GM18867 (cell line): ENCODE results near the gene RRH.
"Not testable (repeated sequence)": the region's sequence is repeated elsewhere in the genome, so short reads cannot be mapped to it uniquely, and the experiment has no call there.

Experiments used
- ATAC-seq: cut with Tn5 transposase; IDR thresholded peaks from one replicate; pipeline ENCODE4 v1.9.1; 2021; ENCODE audit warnings: mild to moderate bottlenecking, moderate library complexity; ENCODE audit not compliant: unreplicated experiment

The RRH gene

GRCh38 chr4:109827672-109828071, at the start of gene RRH:
RRH (plus strand) TSS chr4:109827972; CDS start chr4:109828028, 56 bp downstream.
- no peak for ATAC-seq

- not testable (repeated sequence) for ATAC-seq
Measured at GRCh38 chr4:109782092-109782491, 45.7 kb upstream of the RRH start.

DNA sequence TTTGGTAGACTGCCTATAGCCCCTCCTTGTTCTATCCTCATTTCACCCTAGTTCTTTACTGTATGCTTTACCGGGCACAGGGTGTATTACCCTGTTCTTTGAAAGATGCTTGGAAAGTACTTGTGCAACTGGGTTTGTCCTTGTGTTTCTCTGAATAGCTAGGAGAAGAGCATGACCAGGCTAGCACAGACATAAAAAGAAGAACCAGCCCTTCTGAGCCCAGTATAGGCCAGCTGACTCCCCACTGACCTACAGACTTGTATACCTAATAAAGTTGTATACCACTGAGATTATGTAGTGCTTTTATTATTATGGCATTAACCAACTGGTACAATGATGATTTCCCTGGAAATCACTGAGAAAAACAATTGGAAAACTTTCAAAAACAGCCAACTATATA, 40.9 kb upstream of the RRH start:
- no peak for ATAC-seq

DNA sequence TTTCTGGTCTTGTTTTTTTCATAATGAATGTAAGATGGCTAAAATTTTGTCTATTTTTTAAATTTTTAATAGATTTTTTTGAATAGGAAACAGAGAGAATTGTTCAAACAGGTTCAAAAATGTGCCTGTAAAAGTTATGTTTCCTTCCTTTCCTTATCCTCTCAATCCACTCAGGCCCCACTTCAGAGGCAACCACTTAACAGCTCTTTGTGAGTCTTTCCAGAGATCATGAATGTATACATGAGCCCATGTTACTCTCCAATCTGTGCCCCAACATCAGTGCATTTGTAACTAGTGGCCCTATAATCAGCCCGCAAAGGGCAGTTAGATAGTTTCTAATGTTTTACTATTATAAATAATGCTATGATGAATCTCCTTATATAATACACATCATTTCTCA, 40.0 kb upstream of the RRH start:
- ATAC-seq, result no peak

DNA sequence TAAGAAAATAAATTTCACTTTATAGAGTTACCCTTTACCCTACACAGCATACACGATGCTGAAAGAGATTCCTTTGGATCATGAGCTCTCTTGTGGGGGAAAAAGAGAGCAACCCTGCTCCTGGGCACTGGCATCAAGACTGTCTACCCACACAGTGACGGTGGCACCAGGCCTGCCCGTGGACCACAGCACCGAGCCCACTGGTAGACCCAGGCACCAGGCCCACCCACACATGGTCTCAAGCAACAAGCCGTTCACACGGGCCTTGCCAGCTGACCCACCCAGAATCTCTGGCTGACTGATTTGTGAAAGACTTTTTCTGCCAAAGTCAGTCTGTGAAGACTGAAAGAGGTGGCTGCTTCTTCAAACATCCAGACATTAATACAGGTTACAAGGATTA, 32.7 kb upstream of the RRH start:
- no peak for ATAC-seq

DNA sequence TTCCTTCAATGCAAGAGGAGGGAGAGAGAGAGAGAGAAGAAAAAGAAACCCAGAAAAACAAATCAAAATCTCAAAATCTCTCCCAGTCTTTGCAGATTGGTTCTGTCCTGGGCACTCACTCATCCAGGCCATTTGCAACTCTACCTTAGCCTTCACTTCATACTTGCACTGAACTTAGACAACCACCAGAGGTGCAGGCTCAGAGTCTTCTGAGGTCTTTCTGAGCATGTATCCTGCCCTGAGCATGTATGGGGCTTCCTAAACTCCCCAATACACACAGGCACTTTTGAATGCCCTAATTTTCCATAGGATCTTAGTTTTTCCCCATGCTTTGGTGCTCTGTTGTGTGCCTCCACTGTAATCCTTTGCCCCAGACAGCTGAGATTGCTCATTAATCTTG, 28.9 kb upstream of the RRH start:
- no peak for ATAC-seq

- no peak for ATAC-seq
Measured at GRCh38 chr4:109801099-109801789, 26.5 kb upstream of the RRH start.

DNA sequence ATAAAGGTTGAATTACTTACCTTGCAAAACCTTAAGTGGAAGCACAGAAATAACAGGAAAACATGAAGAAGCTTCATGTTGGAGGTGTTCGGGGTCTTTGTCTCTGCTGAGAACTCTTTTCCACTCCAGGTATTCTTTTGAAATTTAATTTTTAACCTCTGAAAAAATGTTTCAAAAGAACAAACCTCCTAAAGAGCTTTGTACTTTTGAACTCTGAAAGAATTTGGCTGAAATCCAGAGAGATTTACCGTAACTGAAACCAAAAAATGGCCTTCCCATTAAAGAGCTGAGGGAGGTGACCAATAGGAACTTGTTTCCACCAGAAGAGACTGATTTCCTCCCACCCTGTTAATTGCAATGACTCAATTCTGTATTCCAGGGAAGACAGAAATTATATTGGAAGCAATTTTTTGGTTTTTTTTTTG, 25.9 kb upstream of the RRH start, which contains the start of gene CFI:
CFI (minus strand) TSS at position 105 of the 425 bp plus-strand sequence; CDS start at position 77, 28 bp downstream.
- ATAC-seq, result no peak

DNA sequence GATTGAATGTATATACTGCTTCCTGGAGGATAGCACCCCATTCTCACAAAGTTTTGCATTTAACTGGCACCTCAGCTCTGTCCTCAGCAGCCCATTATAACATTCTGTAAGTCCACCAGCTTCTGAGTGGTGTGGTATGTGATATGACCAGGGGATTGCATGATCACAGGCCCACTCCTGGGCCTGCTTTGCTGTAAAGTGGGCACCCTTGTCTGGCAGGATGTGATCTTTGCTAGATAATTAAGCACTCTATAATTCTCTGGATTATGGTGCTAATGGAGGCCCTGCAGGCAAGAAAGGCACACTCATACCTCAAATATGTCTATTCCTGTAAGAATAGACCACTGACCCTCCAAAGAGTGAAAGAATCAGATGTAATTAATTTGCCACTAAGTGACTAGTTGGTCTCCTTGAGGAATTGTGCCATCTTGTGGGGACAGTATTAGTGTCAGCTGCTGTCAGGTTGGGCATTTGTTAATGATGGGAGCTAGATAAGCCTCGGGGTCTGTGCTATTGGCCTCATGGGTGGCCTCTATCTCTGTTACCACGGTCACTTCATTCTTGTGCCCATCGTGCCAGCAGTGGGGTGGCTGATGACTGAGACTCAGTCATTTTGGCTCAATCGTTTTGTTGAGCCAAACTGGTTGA, 23.7 kb upstream of the RRH start:
- ATAC-seq, result peak; percentile 81

- no peak for ATAC-seq
Measured at GRCh38 chr4:109809655-109810054, 18.1 kb upstream of the RRH start.

GRCh38 chr4:109810552-109811387, 17.0 kb upstream of the RRH start:
- no peak for ATAC-seq

- ATAC-seq, result no peak
Measured at GRCh38 chr4:109811707-109812106, 16.1 kb upstream of the RRH start.

- ATAC-seq, result peak; percentile 99
Measured at GRCh38 chr4:109815151-109816081, 12.4 kb upstream of the RRH start, which contains the start of gene GAR1. GAR1 (plus strand) TSS chr4:109815762; CDS start chr4:109816165, 403 bp downstream.

DNA sequence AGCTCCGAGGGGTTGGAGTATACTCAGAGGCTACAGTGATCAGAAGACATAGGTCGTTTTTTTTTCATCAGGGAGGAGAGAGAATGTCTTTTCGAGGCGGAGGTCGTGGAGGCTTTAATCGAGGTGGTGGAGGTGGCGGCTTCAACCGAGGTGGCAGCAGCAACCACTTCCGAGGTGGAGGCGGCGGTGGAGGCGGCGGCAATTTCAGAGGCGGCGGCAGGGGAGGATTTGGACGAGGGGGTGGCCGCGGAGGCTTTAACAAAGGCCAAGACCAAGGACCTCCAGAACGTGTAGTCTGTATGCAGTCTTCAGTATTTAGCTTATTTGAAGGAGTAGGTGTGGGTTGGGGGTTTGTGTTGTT, 11.7 kb upstream of the RRH start:
- no peak for ATAC-seq

DNA sequence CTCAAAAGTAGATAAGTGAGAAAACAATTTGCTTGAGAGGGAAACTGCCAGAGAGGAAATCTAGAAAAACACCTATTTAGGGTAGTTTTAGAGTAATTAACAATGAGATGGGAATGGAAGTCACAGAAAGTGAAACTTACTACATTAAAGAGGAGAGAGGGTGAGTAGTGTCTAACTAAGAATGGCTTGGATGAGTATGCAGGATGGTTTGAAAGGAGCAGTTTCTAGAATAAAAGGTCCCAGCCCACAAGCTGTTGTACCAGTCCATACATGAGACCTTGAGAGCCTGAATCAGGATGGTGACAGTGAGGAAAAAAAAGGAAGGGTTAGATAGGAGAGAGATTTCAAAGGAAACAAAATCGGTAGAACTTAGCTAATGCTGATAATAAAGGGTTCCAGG, 10.9 kb upstream of the RRH start:
- no peak for ATAC-seq

DNA sequence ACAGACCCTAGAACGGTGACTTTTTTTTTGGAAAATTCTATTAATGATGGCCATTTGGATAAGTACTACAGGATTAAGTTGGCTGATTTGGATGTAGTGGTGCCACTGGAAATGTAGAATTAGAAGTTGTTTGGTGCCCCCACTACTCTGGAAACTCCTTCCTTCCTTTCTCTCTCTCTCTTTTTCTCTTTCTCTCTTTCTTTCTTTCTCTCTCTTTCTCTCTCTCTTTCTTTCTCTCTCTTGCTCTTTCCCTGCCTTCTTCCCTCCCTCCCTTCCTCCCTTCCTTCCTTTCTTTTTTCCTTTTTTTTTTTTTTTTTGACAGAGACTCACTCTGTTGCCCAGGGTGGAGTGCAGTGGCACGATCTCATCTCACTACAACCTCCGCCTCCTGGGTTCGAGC, 9.5 kb upstream of the RRH start:
- ATAC-seq, result no peak

GRCh38 chr4:109820563-109820962, 7.2 kb upstream of the RRH start:
- no peak for ATAC-seq

DNA sequence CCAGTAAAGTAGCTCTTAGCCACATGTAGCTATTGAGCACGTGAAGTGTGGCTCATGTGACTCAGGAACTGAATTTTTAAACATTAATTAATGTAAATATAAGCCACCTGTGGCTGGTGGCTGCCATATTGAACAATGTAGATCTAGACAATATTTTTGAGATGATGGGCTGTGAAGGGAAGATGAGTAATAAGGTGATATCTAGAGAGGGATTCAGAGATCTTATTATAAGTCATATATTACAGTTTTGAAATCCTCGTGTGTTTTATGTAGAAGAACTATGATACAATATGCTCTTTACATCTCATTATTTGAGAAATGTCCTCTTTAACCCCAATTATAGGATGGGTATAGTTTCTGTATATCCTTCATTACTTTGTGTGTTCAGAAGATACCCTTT, 6.6 kb upstream of the RRH start:
- no peak for ATAC-seq

DNA sequence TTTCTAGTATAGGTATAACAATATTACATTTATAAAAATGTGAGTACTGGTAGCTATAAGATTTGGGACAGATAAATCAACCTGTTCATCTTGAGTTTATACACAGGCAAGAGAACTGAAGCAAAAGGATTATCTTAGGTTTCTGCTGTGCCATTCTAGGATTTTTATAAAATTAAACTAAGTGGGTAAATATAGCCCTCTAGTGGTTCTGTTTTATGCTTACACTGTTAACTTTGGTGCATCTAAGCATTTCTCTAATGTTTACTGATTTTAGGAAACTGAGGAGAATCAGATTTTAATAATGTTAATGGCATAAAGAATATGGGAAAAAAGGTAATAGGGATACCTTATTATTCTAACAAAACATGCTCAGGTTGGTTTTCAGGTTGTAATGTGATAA, 1.1 kb upstream of the RRH start:
- peak; percentile 75 for ATAC-seq

GRCh38 chr4:109833756-109834155, 6.0 kb downstream of the RRH start:
- ATAC-seq, result no peak

DNA sequence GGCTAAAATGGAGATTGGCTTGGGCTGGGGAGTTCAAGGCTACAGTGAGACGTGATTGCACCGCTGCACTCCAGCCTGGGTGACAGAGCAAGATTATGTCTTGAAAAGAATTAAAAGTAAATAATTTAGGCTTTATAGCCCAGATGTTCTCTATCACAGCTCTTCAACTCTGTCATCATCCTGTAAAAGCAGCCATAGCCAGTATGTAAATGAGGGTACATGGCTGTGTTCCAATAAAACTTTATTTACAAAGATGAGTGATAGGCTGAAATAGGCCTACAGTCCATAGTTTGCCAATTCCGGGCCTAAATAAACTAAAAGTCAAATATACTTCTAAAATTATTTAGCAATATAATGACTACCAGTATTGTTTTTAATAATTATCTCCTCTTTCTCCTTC, 9.2 kb downstream of the RRH start:
- no peak for ATAC-seq
